Superior temporal gyrus (tissue), 1 donor: Measurements from ENCODE around the gene ULK4.
"Not testable (repeated sequence)": the region's sequence is repeated elsewhere in the genome, so short reads cannot be mapped to it uniquely, and the experiment has no call there.

Source experiments
- DNase-seq: peaks from one replicate; pipeline ENCODE4 v3.0.0-alpha.2; 2016; ENCODE audit errors: extremely low spot score

Gene ULK4

GRCh38 chr3:41502481-41502880 lies 459.4 kb downstream of the ULK4 start:
- DNase-seq: no peak

GRCh38 chr3:41502023-41502422 lies 459.9 kb downstream of the ULK4 start:
- DNase-seq: peak; percentile 29

- no peak for DNase-seq
Measured at GRCh38 chr3:41498847-41499246, 463.1 kb downstream of the ULK4 start.

- no peak for DNase-seq
Measured at GRCh38 chr3:41490360-41490759, 471.5 kb downstream of the ULK4 start.

GRCh38 chr3:41489231-41489630 lies 472.7 kb downstream of the ULK4 start:
- DNase-seq: no peak

GRCh38 chr3:41488501-41488900 lies 473.4 kb downstream of the ULK4 start:
- DNase-seq: no peak

- no peak for DNase-seq
Measured at GRCh38 chr3:41485484-41485883, 476.4 kb downstream of the ULK4 start.

GRCh38 chr3:41482134-41482533 lies 479.8 kb downstream of the ULK4 start:
- DNase-seq: no peak

- DNase-seq: no peak
Measured at GRCh38 chr3:41478278-41478677, 483.6 kb downstream of the ULK4 start.

- DNase-seq: no peak
Measured at GRCh38 chr3:41477399-41478014, 484.4 kb downstream of the ULK4 start.

GRCh38 chr3:41469083-41469482 lies 492.8 kb downstream of the ULK4 start:
- DNase-seq: no peak

GRCh38 chr3:41467481-41467880 lies 494.4 kb downstream of the ULK4 start:
- DNase-seq: no peak

- no peak for DNase-seq
Measured at GRCh38 chr3:41464858-41465257, 497.0 kb downstream of the ULK4 start.

- no peak for DNase-seq
Measured at GRCh38 chr3:41464401-41464800, 497.5 kb downstream of the ULK4 start.

- DNase-seq: no peak
Measured at GRCh38 chr3:41462103-41462691, 499.7 kb downstream of the ULK4 start.

- no peak for DNase-seq
Measured at GRCh38 chr3:41460736-41461135, 501.2 kb downstream of the ULK4 start.

GRCh38 chr3:41457176-41457575 lies 504.7 kb downstream of the ULK4 start:
- no peak for DNase-seq

- DNase-seq: no peak
Measured at GRCh38 chr3:41456162-41456561, 505.7 kb downstream of the ULK4 start.

GRCh38 chr3:41453618-41454017 lies 508.3 kb downstream of the ULK4 start:
- not testable (repeated sequence) for DNase-seq

GRCh38 chr3:41450416-41451231 lies 511.3 kb downstream of the ULK4 start:
- no peak for DNase-seq

GRCh38 chr3:41448396-41448795 lies 513.5 kb downstream of the ULK4 start:
- no peak for DNase-seq

- DNase-seq: no peak
Measured at GRCh38 chr3:41447701-41448100, 514.2 kb downstream of the ULK4 start.

GRCh38 chr3:41446316-41446715 lies 515.6 kb downstream of the ULK4 start:
- not testable (repeated sequence) for DNase-seq
